GM15510 (cell line): Measurements from ENCODE around the gene MYH6.

Experiments
- POLR2A ChIP-seq: IDR thresholded peaks from 3 replicates; pipeline ENCODE4 v1.6.1; 2011; ENCODE audit warnings: borderline replicate concordance; ENCODE audit not compliant: insufficient read length; ENCODE audit errors: extremely low read depth

MYH6 gene

GRCh38 chr14:23407516-23408306 lies at the start of gene MYH6:
TSS of gene MYH6 (minus strand) at chr14:23408273. CDS start at chr14:23407223, 1,050 bp downstream.
- no peak for TF ChIP-seq POLR2A

GRCh38 chr14:23454445-23454856 lies 46.4 kb upstream of the MYH6 start:
- TF ChIP-seq POLR2A: no peak

GRCh38 chr14:23452237-23452636 lies 44.2 kb upstream of the MYH6 start:
- TF ChIP-seq POLR2A: no peak

- TF ChIP-seq POLR2A: no peak
These were observed 42.3 kb upstream of the MYH6 start for GRCh38 chr14:23450379-23450778.

- no peak for TF ChIP-seq POLR2A
These were observed 41.2 kb upstream of the MYH6 start for GRCh38 chr14:23449314-23449713.

- no peak for TF ChIP-seq POLR2A
These were observed 39.6 kb upstream of the MYH6 start for GRCh38 chr14:23447361-23448350.

GRCh38 chr14:23446291-23446851 lies 38.3 kb upstream of the MYH6 start:
- TF ChIP-seq POLR2A: no peak

- TF ChIP-seq POLR2A: no peak
These were observed 37.7 kb upstream of the MYH6 start for GRCh38 chr14:23445773-23446172.

- no peak for TF ChIP-seq POLR2A
These were observed 36.2 kb upstream of the MYH6 start for GRCh38 chr14:23444314-23444713.

- TF ChIP-seq POLR2A: no peak
These were observed 35.8 kb upstream of the MYH6 start for GRCh38 chr14:23443881-23444280.

- no peak for TF ChIP-seq POLR2A
These were observed 35.3 kb upstream of the MYH6 start for GRCh38 chr14:23443411-23443812.

GRCh38 chr14:23442721-23443356 lies 34.8 kb upstream of the MYH6 start:
- no peak for TF ChIP-seq POLR2A

GRCh38 chr14:23441076-23441475 lies 33.0 kb upstream of the MYH6 start:
- no peak for TF ChIP-seq POLR2A

GRCh38 chr14:23439107-23439835 lies 31.2 kb upstream of the MYH6 start:
- no peak for TF ChIP-seq POLR2A

- no peak for TF ChIP-seq POLR2A
These were observed 30.3 kb upstream of the MYH6 start for GRCh38 chr14:23438101-23438971.
